Measurements from ENCODE around the gene MTREX.

- TF ChIP-seq ZNF530 (tag by site-specific recombination; IDR thresholded peaks at IDR 0.05; ENCODE audit: low read depth), result no peak
- no peak for TF ChIP-seq YY1 (tag by site-specific recombination; IDR thresholded peaks at IDR 0.05)
- TF ChIP-seq CTCF (tag by site-specific recombination; IDR thresholded peaks at IDR 0.05), result no peak
- TF ChIP-seq REST (tag by site-specific recombination; IDR thresholded peaks at IDR 0.05), result no peak
- TF ChIP-seq ZNF324 (tag by site-specific recombination; IDR thresholded peaks at IDR 0.05), result no peak
- no peak for TF ChIP-seq ZNF274 (IDR thresholded peaks at IDR 0.05; ENCODE audit: low read length)
- TF ChIP-seq ZNF274 (tag by site-specific recombination; IDR thresholded peaks at IDR 0.05; ENCODE audit: borderline replicate concordance), result no peak
- TF ChIP-seq ZNF560 (tag by site-specific recombination; IDR thresholded peaks at IDR 0.05; ENCODE audit: borderline replicate concordance), result no peak
- no peak for TF ChIP-seq ZBTB7A (tag by site-specific recombination; IDR thresholded peaks at IDR 0.05; ENCODE audit: low read depth)
- no peak for TF ChIP-seq ZNF585B (tag by site-specific recombination; IDR thresholded peaks at IDR 0.05)
- no peak for TF ChIP-seq ZNF19 (tag by site-specific recombination; IDR thresholded peaks at IDR 0.05; ENCODE audit: low read depth)
- no peak for TF ChIP-seq ZNF140 (tag by site-specific recombination; IDR thresholded peaks at IDR 0.05)
Observed at GRCh38 chr5:55472642-55473041, 164.9 kb downstream of the MTREX start.
